Iris pigment epithelial cell (primary cell): Measurements from ENCODE around the gene PGM1.

Source experiments
- DNase-seq: peaks from one replicate; pipeline ENCODE4 v3.0.0-alpha.2; 2011; ENCODE audit warnings: low read depth

The PGM1 gene

DNA sequence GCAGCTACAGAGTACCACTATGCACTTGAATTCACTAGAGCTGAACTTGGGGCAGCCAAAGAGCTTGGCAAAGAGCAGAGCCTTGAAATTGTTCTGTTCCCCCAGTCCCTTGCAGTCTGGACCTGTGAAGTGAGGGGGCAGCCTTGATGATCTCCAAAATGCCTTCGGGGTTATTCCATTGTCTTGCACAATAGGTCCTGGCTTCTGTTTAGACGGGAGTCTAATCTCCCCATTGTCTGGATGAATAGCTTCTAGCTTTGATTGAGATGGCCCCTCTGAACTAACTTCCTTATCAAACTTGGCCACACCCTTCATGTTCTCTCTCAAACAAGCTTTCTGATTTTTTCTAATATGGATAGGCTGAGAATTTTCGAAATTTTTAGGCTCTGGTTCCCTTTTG is 72.6 kb downstream of the PGM1 start:
- DNase-seq = no peak

DNA sequence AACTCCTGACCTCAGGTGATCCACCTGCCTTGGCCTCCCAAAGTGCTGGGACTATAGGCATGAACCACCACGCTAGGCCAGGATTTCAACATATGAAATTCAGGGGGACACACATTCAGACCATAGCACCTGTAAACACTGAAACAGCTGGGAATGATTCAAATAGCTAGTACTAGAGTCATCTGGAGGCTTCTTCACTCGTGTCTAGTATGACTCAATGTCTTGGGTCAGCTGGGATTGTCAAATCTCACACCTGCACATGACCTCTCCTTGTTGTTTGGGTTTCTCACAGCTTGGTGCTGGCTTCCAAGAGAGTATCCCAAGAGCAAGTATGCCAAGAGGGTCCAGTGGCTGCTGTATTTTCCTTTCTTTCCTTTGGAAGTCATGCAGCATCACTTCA is 75.1 kb downstream of the PGM1 start:
- DNase-seq = peak; percentile 50

DNA sequence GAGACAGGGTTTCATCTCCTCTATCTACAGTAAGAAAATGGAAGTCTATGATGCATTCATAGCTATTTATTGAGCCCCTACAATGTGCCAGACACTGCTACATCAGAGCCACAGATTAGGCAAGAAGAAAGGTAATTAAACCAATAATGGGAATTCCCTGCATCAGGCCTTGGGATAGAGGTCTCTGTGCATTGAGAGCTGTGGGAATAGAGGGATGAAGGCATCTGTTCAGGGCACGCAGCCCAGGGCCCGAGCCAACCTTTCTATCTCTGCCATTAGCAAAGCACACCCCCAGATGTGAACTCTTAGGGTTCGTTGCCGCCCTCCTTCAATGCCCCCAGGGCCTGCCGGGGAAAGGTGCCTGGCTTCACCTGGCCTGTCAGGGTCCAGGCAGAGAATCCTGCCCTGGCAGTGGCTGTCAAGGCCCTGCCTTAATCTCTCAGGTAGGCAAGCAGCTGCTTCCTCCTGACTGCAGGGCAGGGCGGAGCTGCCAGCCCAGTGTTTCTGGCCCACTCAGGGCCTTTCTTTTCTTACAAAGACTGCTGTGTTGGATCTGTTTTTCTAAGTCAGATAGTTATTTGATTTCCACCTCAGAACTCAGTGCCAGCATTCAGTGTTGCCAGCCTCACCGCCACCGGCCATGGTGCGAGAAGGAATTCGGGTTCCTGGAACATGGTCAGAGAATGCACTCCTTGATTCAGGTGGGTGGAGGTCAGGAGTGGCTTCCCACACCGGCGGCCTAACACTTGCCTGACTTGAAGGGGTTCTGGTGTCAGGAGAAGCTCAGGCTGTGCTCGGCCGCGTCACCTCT is 76.1 kb downstream of the PGM1 start:
- DNase-seq = no peak

DNA sequence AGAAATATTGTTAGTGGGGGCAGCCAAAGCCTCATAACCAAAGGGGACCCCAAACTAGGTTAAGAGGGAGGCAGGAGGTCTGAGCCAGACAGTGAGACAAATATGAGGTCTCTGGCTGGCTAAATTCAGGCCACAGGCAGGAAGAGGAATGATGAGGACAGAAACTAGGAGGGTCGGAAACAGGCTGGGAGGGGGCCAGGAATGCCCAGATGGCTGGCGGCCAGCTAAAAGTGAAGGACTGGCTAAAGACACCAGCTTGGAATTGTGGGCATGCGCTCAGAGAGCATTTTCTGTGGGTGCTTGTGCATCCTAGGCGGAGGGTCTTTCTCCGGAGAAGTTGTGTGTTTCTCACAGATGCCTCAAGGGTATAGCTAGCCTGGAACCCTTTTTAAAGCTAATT is 77.0 kb downstream of the PGM1 start:
- DNase-seq = no peak

DNA sequence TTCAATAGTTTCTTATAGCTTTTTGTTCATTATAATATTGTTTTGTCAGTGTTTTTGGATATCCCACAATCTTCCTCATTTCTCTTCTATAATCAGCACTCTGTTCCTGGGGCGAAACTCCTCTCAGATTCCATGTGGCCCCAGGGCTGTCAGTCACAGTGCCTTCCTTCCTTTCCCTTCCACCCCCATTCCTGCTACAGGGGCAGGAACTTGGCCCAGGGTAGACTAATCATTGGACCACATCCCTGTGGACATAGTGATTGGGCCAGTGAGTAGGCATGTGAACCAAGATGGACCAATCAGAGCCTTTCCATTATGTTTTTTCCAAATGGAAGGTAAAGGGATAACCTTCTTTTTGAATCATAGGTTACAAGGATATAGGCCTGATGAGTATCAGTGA is 78.3 kb downstream of the PGM1 start:
- no peak for DNase-seq

DNA sequence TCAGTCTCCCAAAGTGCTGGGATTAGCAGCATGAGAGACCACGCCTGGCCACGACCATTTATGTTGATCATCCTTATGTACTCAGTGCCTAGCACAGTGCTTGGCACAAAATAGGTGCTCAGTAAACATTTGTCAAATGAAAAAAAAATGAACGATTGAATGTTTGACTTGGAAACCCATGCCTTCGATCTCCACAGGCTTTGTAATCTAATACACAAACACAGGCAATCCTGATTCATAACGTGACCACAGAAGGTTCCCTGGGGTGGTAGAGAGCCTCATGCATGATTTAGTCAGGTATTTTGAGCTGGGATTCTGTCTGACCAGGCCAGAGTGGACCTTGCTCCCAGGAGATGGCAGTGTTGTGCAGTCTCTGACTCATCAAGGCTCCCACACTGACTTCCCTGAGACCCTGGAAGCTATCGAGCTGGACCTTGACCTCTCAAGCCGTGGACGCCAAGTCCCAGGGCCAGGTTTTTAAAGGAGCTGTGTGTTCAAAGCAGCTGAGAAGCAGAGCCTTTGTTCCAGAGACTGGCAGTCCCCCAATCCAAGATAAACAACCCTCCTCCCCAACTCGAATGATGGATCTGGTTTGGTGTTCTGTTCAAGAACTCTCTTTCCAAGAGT is 81.1 kb downstream of the PGM1 start:
- peak; percentile 93 for DNase-seq

DNA sequence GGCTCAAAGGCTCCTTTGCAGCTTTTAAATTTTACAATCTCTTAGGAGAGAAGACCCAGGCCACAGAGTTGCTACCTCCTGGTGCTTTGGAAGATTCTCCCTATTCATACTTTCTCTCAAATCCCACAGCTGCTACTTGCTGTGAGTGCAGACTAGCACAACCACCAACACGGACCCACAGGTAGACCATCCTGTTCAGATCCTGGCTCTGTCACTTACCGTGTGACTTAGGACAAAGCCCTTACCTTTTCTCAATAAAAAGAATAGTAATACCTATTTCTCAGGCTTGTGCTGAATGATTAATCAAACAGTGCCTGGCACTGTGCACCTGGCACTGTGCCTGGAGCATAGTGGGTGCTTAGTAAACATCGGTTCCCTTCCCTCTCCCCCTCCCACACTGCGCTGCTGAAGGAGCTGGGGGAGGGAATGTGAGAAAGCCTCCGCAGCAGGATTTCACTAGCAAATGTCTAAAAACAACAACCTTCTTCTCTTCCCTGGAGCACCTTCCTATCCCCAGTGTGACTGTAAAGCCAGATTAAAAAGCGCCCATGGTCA is 81.7 kb downstream of the PGM1 start:
- no peak for DNase-seq

- DNase-seq = no peak
Observed at GRCh38 chr1:63675420-63675931, 82.3 kb downstream of the PGM1 start.

GRCh38 chr1:63677497-63677896 is 84.3 kb downstream of the PGM1 start:
- DNase-seq = no peak

- no peak for DNase-seq
Observed at GRCh38 chr1:63678200-63678599, 85.0 kb downstream of the PGM1 start.

DNA sequence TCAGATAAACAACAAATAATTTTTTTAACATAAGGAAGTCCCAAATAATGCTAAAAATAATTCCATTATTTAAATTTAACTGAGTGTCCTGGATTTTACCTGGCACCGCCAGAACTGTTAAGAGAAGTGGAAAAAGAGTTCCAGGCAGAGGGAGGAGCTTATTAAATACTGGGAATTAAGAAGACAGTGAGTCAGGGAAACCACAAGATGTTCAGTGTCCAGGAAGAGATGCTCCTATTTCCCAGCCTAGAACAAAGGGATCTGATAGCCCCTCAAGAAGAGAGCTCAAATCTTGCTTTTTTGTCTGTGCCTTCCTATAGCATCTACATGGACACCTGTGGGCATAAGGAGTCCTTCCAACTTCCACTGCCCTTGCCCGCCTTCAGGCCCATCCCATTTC is 85.9 kb downstream of the PGM1 start:
- DNase-seq = peak; percentile 37

DNA sequence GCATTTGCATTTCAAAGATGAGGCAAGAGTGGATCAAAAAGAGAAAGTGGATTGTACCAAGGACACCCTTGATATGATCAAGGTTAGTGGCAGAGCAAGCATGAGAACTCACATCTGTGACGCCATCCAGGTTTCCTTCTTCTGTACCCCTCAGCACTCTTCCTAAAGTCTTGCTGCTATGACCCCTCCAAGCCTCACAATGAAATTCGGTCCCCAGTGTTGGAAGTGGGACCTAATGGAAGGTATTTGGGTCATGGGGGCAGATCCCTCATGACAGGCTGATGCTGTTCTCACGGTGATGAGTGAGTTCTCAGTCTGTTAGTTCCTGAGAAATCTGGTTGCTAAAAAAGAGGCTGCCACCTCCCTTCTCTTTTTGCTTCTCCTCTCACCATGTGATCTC is 86.4 kb downstream of the PGM1 start:
- DNase-seq = no peak

DNA sequence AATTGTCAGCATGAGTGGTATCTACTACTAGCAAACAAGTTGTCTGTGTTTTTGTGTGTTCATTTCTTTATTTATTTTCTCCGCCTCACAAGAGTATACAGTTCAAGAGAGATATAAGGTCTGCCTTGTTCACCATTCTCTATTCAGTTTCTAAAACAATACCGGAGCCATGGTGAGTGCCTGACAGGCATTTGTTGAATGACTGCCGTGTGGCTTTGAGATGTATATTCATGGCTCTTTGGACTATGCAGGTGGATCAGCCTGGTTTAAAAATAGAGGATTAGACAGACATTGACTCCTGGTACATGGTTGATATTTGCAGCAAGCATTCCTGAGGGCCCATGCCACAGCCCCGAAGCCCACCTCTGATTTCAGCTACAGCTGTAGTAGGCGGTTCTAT is 89.7 kb downstream of the PGM1 start:
- DNase-seq = no peak

GRCh38 chr1:63683759-63684158 is 90.5 kb downstream of the PGM1 start:
- DNase-seq = no peak

DNA sequence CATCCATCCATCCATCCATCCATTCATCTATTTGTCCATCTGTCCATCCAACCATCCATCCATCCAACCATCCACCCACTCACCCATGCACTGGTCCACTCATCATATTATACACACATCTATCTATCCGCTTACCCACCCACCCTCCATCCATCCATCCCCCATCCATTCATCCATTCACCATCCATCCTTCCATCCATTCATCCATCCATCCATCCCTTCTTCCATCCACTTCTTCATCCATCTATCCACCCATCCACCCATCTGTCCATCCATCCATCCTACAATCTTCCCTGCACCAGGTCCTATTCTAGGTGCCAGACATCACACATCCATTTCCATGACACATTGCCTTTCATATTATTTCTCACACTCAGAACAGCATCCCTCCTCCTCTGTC is 93.5 kb downstream of the PGM1 start:
- no peak for DNase-seq

GRCh38 chr1:63688302-63688890 is 95.2 kb downstream of the PGM1 start:
- peak; percentile 88 for DNase-seq

- DNase-seq = no peak
Observed at GRCh38 chr1:63690966-63691700, 97.9 kb downstream of the PGM1 start.

DNA sequence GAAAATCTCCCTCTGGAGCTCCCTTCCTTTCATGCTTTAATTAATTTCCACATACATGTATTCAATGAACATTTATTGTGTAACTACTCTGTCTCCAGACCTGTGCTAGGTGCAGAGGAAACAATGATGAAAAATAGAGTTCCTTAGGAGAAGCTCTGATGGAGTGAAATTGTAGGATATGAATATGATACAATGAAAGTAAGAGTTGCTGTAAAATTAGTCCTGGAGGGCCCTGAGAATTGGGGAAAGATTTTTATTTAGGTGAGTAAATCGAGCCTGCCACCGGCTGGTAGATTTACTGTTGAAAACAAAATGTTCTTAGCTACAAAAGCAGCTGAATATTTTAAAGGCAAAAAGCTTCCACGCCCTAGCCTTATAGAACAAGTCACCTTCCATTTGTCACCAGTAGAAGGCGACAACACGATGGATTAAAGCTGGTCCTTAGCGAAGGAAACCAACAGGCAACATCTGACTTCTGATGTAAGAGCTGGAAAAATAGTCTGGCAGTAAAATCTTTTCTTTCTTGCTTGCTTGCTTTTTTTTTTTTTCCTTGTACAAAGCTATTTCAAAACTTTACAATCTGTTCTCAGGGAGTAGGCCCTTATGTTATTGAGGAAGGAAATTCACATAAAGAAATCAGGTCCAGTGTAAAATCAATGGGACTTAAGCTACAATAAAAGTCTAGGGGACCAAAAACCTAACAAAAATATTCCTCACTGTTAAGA is 98.7 kb downstream of the PGM1 start:
- DNase-seq = peak; percentile 95

- DNase-seq = peak; percentile 49
Observed at GRCh38 chr1:63693944-63694571, 100.8 kb downstream of the PGM1 start.

DNA sequence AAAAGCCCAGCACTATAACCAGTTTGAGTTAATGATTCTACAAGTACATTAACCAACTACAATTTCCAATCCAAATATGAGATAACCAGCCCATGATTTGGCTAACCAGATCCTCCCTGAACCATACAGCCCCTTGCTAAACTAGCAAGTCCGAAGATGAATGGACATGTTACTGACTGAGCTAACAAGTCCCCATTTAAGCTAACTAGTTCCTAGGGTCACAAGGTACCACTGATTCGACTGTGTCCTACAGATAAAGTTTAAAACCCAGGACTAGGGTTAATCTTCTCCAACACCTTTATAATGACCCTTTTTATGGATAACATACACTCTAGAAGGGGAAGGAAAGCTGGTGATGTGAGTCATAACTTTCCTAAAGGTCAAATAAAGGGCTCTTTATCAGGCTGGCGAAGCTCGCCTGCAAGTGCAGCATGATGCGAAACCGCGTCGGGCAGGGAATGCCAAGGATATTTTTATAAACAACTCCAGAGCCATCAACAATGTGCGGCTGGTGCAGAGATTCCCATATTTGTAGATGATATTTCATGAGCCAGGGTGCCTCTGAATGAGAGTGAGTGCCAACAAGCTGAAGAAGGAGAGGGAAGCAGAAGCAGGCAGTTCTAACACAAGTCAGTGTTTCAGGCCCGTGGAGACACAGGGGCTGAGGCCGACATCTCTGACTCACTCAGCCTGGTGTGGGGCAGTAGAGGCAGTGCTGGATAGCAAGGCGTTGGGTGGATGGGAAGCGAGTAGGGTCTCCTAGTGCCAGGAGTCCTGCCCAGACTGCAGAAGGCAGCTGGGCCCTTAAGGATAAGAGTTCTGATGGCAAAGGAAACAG is 105.0 kb downstream of the PGM1 start:
- no peak for DNase-seq
